Body of pancreas (tissue), 4 donors: ENCODE measurements around the gene DAB1. TPM values are rescaled to one million over a fixed set of nuclear protein-coding genes. Genes with fewer than 3 reads are reported as not detected.

Experiments used
- ATAC-seq: fragments of 150-250 bp; one replicate; pipeline ENCODE4 v1.9.1; 2016
- DNase-seq, 4 donors: peaks; one replicate each; pipeline ENCODE4 v3.0.0-alpha.2; 2019
- H3K27ac ChIP-seq, 4 donors: fragments of 200-600 bp; sonication (generic); 1 replicate in 3 of 4; 2 replicates in 1 of 4; pipeline versions ENCODE4 v1.5.1 to v1.6.1; 2016 to 2019; ENCODE audit warnings: mild to moderate bottlenecking in 1 of 4, mixed read lengths in 1 of 4, moderate library complexity in 1 of 4
- H3K27me3 ChIP-seq, 2 donors: fragments of 200-600 bp; sonication (generic); one replicate each; pipeline ENCODE4 v1.6.0; 2016; ENCODE audit warnings: mild to moderate bottlenecking in 1 of 2
- H3K36me3 ChIP-seq, 2 donors: fragments of 200-600 bp; sonication (generic); replicated peaks in 1 of 2; 2 replicates each; pipeline ENCODE4 v1.5.1; 2016; ENCODE audit warnings: low read depth in 2 of 2; ENCODE audit not compliant: insufficient read depth in 1 of 2
- H3K4me1 ChIP-seq: fragments of 200-600 bp; sonication (generic); one replicate; pipeline ENCODE4 v1.6.0; 2016
- H3K4me3 ChIP-seq, 2 donors: fragments of 200-600 bp; sonication (generic); 1 replicate in 1 of 2; 2 replicates in 1 of 2; pipeline ENCODE4 v1.5.1; 2016 to 2019
- H3K9me3 ChIP-seq, 3 donors: fragments of 200-600 bp; sonication (generic); 1 replicate in 2 of 3; 2 replicates in 1 of 3; pipeline ENCODE4 v1.5.1; 2016
- POLR2A ChIP-seq, 3 donors: fragments of 450-650 bp; IDR thresholded peaks; one replicate each; pipeline ENCODE4 v1.6.1; 2016; ENCODE audit warnings: antibody characterized with exemption in 3 of 3, mild to moderate bottlenecking in 2 of 3
- WGBS, 2 donors: methylation state at CpG; one replicate each; pipeline ENCODE4 v1.1.5; 2017; 5-methylcytosine and 5-hydroxymethylcytosine counted together
- intact Hi-C: fragments of 100-400 bp; cut with DNase I; formaldehyde crosslinking; loops from one replicate; pipeline ENCODE4 v1.15.1; 2023
- total RNA-seq, 2 donors: library from RNA; depleted of rRNA; stranded (reverse); fragments of >200 nt; gene quantifications; one replicate each; pipeline ENCODE4 v1.1.0, GENCODE V29; 2016
- TF ChIP-seq, protein P1 (sequence below), 7 experiments: fragments of 450-650 bp in 4 of 7; fragments of 200-600 bp in 3 of 7; sonication (generic) in 3 of 7; IDR thresholded peaks; one replicate each; pipeline ENCODE4 v1.5.1; 2016 to 2019; ENCODE audit warnings: antibody characterized with exemption in 7 of 7

The DAB1 gene
- total RNA-seq, 2 donors from 2014 or later = under 0.01 TPM; not detected in 1

DNA sequence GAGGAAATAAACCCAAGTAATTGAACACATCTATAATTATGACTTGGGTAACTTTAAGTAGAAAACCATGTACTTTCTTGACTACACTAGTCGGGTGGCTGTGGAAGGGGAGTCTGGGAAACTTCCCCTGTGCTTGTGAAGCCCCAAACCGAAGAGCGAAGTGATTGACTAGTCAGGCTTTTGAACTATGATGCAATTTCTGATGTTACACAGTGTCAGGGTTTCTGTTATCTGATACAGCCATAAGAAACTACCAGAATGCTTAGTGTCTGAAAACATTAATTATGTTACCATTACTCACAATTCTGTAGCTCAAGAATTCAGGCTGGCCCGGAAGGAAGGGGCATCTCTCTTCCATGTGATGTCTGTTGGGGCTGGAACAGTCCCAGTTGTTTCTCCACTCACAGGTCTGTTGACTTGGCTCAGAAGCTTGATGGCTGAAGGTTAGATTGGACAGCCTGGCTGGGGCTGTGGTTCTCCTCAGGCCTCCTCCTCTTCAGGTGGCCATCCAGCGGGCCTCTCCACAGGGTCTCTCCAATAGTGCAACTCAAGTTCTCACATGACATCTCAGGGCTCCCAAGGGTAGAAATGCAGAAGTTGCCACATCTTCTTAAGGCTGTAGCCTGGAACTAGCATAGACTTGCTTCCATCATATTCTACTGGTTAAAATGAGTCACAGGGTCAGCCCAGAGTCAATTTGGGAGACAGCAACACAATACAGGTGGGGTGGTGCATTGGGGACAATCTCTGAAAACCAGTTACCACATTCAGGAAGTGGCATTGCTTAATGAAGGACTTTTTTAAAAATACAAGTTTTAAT lies 449.7 kb downstream of the DAB1 start:
- peaks cover 5% of the 10 kb centered on the region for H3K4me1 ChIP-seq
- 82 to 83% methylated on average over 4 to 5 of the region's 5 CpGs for WGBS, 2 donors
- no peak overlapping the region for H3K27ac ChIP-seq
- intact Hi-C loops = no loop called here
- no peak for DNase-seq
- H3K36me3 ChIP-seq = no peaks in the 10 kb centered on the region
- no peaks in the 10 kb centered on the region for H3K9me3 ChIP-seq
- no peaks in the 10 kb centered on the region for H3K27me3 ChIP-seq
- TF ChIP-seq, protein P1, sequence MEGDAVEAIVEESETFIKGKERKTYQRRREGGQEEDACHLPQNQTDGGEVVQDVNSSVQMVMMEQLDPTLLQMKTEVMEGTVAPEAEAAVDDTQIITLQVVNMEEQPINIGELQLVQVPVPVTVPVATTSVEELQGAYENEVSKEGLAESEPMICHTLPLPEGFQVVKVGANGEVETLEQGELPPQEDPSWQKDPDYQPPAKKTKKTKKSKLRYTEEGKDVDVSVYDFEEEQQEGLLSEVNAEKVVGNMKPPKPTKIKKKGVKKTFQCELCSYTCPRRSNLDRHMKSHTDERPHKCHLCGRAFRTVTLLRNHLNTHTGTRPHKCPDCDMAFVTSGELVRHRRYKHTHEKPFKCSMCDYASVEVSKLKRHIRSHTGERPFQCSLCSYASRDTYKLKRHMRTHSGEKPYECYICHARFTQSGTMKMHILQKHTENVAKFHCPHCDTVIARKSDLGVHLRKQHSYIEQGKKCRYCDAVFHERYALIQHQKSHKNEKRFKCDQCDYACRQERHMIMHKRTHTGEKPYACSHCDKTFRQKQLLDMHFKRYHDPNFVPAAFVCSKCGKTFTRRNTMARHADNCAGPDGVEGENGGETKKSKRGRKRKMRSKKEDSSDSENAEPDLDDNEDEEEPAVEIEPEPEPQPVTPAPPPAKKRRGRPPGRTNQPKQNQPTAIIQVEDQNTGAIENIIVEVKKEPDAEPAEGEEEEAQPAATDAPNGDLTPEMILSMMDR (IDR thresholded peaks at IDR 0.05) = no peak
- TF ChIP-seq POLR2A (IDR thresholded peaks at IDR 0.05) = no peak
- no peak for ATAC-seq
- H3K4me3 ChIP-seq = no peak overlapping the region

DNA sequence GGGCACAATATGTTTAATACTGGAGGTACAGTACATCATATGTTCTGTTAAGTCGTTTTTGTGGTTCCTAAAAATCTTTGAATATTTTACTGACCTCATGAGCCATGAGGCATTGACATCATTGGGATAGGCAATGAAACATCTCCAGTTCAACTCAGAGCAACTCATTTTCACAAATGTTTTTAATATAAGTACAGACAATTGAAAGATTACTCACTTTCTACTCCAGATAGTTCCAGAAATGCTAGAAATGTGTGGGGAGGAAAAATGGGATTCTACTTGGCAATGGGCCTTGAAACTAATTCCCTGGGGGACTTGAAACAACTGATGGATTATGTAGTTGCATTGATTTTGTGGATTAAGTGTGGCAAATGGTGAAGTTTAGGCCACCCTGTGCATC lies 450.9 kb downstream of the DAB1 start:
- no peak for ATAC-seq
- WGBS, 2 donors = 50 to 56% methylated on average over 1 of the region's 1 CpG
- Histone ChIP-seq H3K9me3 (no peaks in the 10 kb centered on the region), H3K4me3 (no peak overlapping the region), H3K36me3 (no peaks in the 10 kb centered on the region), H3K27ac (no peak overlapping the region), H3K27me3 (no peaks in the 10 kb centered on the region), H3K4me1 (peaks cover 3% of the 10 kb centered on the region)
- intact Hi-C loops = no loop called here
- no peak for DNase-seq
- TF ChIP-seq, protein P1 (IDR thresholded peaks at IDR 0.05) = no peak
- TF ChIP-seq POLR2A (IDR thresholded peaks at IDR 0.05) = no peak

GRCh38 chr1:56970280-56970679 lies 453.6 kb downstream of the DAB1 start:
- intact Hi-C loops = no loop called here
- Histone ChIP-seq H3K27me3 (no peaks in the 10 kb centered on the region), H3K9me3 (no peaks in the 10 kb centered on the region), H3K27ac (no peak overlapping the region), H3K36me3 (no peaks in the 10 kb centered on the region), H3K4me3 (no peak overlapping the region), H3K4me1 (peaks cover 13% of the 10 kb centered on the region)
- ATAC-seq (no peak), DNase-seq (no peak)
- WGBS, 2 donors = 88 to 100% methylated on average over 1 of the region's 1 CpG
- TF ChIP-seq, protein P1 (IDR thresholded peaks at IDR 0.05) = no peak
- TF ChIP-seq POLR2A (IDR thresholded peaks at IDR 0.05) = no peak

- TF ChIP-seq, protein P1 (IDR thresholded peaks at IDR 0.05) = no peak
- TF ChIP-seq POLR2A (IDR thresholded peaks at IDR 0.05) = no peak
- H3K9me3 ChIP-seq = no peaks in the 10 kb centered on the region
- ATAC-seq (no peak), DNase-seq (no peak)
- no peak overlapping the region for H3K27ac ChIP-seq
- H3K4me3 ChIP-seq = no peak overlapping the region
- H3K27me3 ChIP-seq = no peaks in the 10 kb centered on the region
- WGBS, 2 donors = 58 to 72% methylated on average over 2 of the region's 2 CpGs
- intact Hi-C loops = no loop called here
- no peaks in the 10 kb centered on the region for H3K36me3 ChIP-seq
- H3K4me1 ChIP-seq = peaks cover 13% of the 10 kb centered on the region
Measured at GRCh38 chr1:56968878-56969495, 454.9 kb downstream of the DAB1 start.
